ENCODE measurements around the gene MAN2A1.

The MAN2A1 gene

GRCh38 chr5:109682383-109682782, 7.3 kb upstream of the MAN2A1 start:
- Histone ChIP-seq H3K4me3 (ENCODE audit: low read depth in 1 of 2, low read length in 2 of 2) (no peak overlapping the region), H3K9ac (ENCODE audit: low read length) (no peak overlapping the region), H3K4me1 (ENCODE audit: insufficient read depth, low read length) (no peaks in the 10 kb centered on the region), H3K36me3 (ENCODE audit: insufficient read depth, low read length) (no peaks in the 10 kb centered on the region), H3K27ac (ENCODE audit: low read depth, low read length) (no peak overlapping the region), H3K9me3 (ENCODE audit: low read length) (no peaks in the 10 kb centered on the region), H3K27me3 (ENCODE audit: control insufficient read depth in 1 of 2, insufficient read depth in 2 of 2, low read length in 2 of 2) (no peaks in the 10 kb centered on the region)

GRCh38 chr5:109685916-109686315, 3.8 kb upstream of the MAN2A1 start:
- no peak overlapping the region for H3K27ac ChIP-seq (ENCODE audit: low read depth, low read length)
- no peaks in the 10 kb centered on the region for H3K4me1 ChIP-seq (ENCODE audit: insufficient read depth, low read length)
- H3K36me3 ChIP-seq (ENCODE audit: insufficient read depth, low read length): no peaks in the 10 kb centered on the region

GRCh38 chr5:109688630-109688969, 1.1 kb upstream of the MAN2A1 start:
- Histone ChIP-seq H3K9me3 (ENCODE audit: low read length) (no peaks in the 10 kb centered on the region), H3K4me1 (ENCODE audit: insufficient read depth, low read length) (peaks cover 17% of the 10 kb centered on the region), H3K27me3 (ENCODE audit: control insufficient read depth in 1 of 2, insufficient read depth in 2 of 2, low read length in 2 of 2) (no peaks in the 10 kb centered on the region), H3K4me3 (ENCODE audit: low read depth in 1 of 2, low read length in 2 of 2) (peak overlapping the region; percentile 86 to 92), H3K9ac (ENCODE audit: low read length) (peak overlapping the region; percentile 58), H3K36me3 (ENCODE audit: insufficient read depth, low read length) (no peaks in the 10 kb centered on the region), H3K27ac (ENCODE audit: low read depth, low read length) (peak overlapping the region; percentile 98)

More at GRCh38 chr5:109685916-109686315, 3.8 kb upstream of the MAN2A1 start:
- Histone ChIP-seq H3K4me3 (ENCODE audit: low read depth in 1 of 2, low read length in 2 of 2) (no peak overlapping the region), H3K9ac (ENCODE audit: low read length) (no peak overlapping the region), H3K9me3 (ENCODE audit: low read length) (no peaks in the 10 kb centered on the region), H3K27me3 (ENCODE audit: control insufficient read depth in 1 of 2, insufficient read depth in 2 of 2, low read length in 2 of 2) (no peaks in the 10 kb centered on the region)

- Histone ChIP-seq H3K4me3 (ENCODE audit: low read depth in 1 of 2, low read length in 2 of 2) (peak overlapping the region; percentile 86 to 92), H3K36me3 (ENCODE audit: insufficient read depth, low read length) (no peaks in the 10 kb centered on the region), H3K27ac (ENCODE audit: low read depth, low read length) (peak overlapping the region; percentile 98), H3K4me1 (ENCODE audit: insufficient read depth, low read length) (peaks cover 22% of the 10 kb centered on the region), H3K27me3 (ENCODE audit: control insufficient read depth in 1 of 2, insufficient read depth in 2 of 2, low read length in 2 of 2) (no peaks in the 10 kb centered on the region), H3K9me3 (ENCODE audit: low read length) (no peaks in the 10 kb centered on the region), H3K9ac (ENCODE audit: low read length) (peak overlapping the region; percentile 58)
Observed at GRCh38 chr5:109688970-109689739, 572 bp upstream of the MAN2A1 start.

- H3K4me1 ChIP-seq (ENCODE audit: insufficient read depth, low read length): peaks cover 35% of the 10 kb centered on the region
- H3K4me3 ChIP-seq (ENCODE audit: low read depth in 1 of 2, low read length in 2 of 2): peak overlapping the region; percentile 86 to 92
- H3K36me3 ChIP-seq (ENCODE audit: insufficient read depth, low read length): no peaks in the 10 kb centered on the region
- no peaks in the 10 kb centered on the region for H3K27me3 ChIP-seq (ENCODE audit: control insufficient read depth in 1 of 2, insufficient read depth in 2 of 2, low read length in 2 of 2)
- H3K9me3 ChIP-seq (ENCODE audit: low read length): no peaks in the 10 kb centered on the region
- peak overlapping the region; percentile 72 for H3K9ac ChIP-seq (ENCODE audit: low read length)
- H3K27ac ChIP-seq (ENCODE audit: low read depth, low read length): peak overlapping the region; percentile 80
Observed at GRCh38 chr5:109690242-109690974, 681 bp downstream of the MAN2A1 start.

- Histone ChIP-seq H3K27me3 (ENCODE audit: control insufficient read depth in 1 of 2, insufficient read depth in 2 of 2, low read length in 2 of 2) (no peaks in the 10 kb centered on the region), H3K9me3 (ENCODE audit: low read length) (no peaks in the 10 kb centered on the region), H3K9ac (ENCODE audit: low read length) (peak overlapping the region; percentile 16), H3K36me3 (ENCODE audit: insufficient read depth, low read length) (no peaks in the 10 kb centered on the region), H3K4me3 (ENCODE audit: low read depth in 1 of 2, low read length in 2 of 2) (peak overlapping the region; percentile 86 to 92), H3K27ac (ENCODE audit: low read depth, low read length) (peak overlapping the region; percentile 80), H3K4me1 (ENCODE audit: insufficient read depth, low read length) (peaks cover 37% of the 10 kb centered on the region)
Observed at GRCh38 chr5:109690975-109691574, 1.3 kb downstream of the MAN2A1 start.

GRCh38 chr5:109691996-109692395, 2.3 kb downstream of the MAN2A1 start:
- peaks cover 37% of the 10 kb centered on the region for H3K4me1 ChIP-seq (ENCODE audit: insufficient read depth, low read length)
- no peak overlapping the region for H3K27ac ChIP-seq (ENCODE audit: low read depth, low read length)
- H3K9me3 ChIP-seq (ENCODE audit: low read length): no peaks in the 10 kb centered on the region
- H3K36me3 ChIP-seq (ENCODE audit: insufficient read depth, low read length): no peaks in the 10 kb centered on the region
- H3K4me3 ChIP-seq (ENCODE audit: low read depth in 1 of 2, low read length in 2 of 2): peak overlapping the region in 1 of 2 donors; percentile 86
- H3K9ac ChIP-seq (ENCODE audit: low read length): peak overlapping the region; percentile 16
- no peaks in the 10 kb centered on the region for H3K27me3 ChIP-seq (ENCODE audit: control insufficient read depth in 1 of 2, insufficient read depth in 2 of 2, low read length in 2 of 2)

- H3K36me3 ChIP-seq (ENCODE audit: insufficient read depth, low read length): no peaks in the 10 kb centered on the region
- H3K4me3 ChIP-seq (ENCODE audit: low read depth in 1 of 2, low read length in 2 of 2): no peak overlapping the region
- H3K27ac ChIP-seq (ENCODE audit: low read depth, low read length): no peak overlapping the region
- no peaks in the 10 kb centered on the region for H3K9me3 ChIP-seq (ENCODE audit: low read length)
- H3K9ac ChIP-seq (ENCODE audit: low read length): no peak overlapping the region
- peaks cover 37% of the 10 kb centered on the region for H3K4me1 ChIP-seq (ENCODE audit: insufficient read depth, low read length)
- no peaks in the 10 kb centered on the region for H3K27me3 ChIP-seq (ENCODE audit: control insufficient read depth in 1 of 2, insufficient read depth in 2 of 2, low read length in 2 of 2)
Observed at GRCh38 chr5:109692852-109693251, 3.1 kb downstream of the MAN2A1 start.

- Histone ChIP-seq H3K4me1 (ENCODE audit: insufficient read depth, low read length) (peaks cover 37% of the 10 kb centered on the region), H3K9me3 (ENCODE audit: low read length) (no peaks in the 10 kb centered on the region), H3K27ac (ENCODE audit: low read depth, low read length) (no peak overlapping the region), H3K4me3 (ENCODE audit: low read depth in 1 of 2, low read length in 2 of 2) (no peak overlapping the region), H3K27me3 (ENCODE audit: control insufficient read depth in 1 of 2, insufficient read depth in 2 of 2, low read length in 2 of 2) (no peaks in the 10 kb centered on the region), H3K9ac (ENCODE audit: low read length) (no peak overlapping the region), H3K36me3 (ENCODE audit: insufficient read depth, low read length) (no peaks in the 10 kb centered on the region)
Observed at GRCh38 chr5:109693535-109694400, 4.0 kb downstream of the MAN2A1 start.

- Histone ChIP-seq H3K4me3 (ENCODE audit: low read depth in 1 of 2, low read length in 2 of 2) (no peak overlapping the region), H3K27me3 (ENCODE audit: control insufficient read depth in 1 of 2, insufficient read depth in 2 of 2, low read length in 2 of 2) (no peaks in the 10 kb centered on the region), H3K27ac (ENCODE audit: low read depth, low read length) (no peak overlapping the region), H3K9ac (ENCODE audit: low read length) (no peak overlapping the region), H3K36me3 (ENCODE audit: insufficient read depth, low read length) (no peaks in the 10 kb centered on the region), H3K9me3 (ENCODE audit: low read length) (no peaks in the 10 kb centered on the region), H3K4me1 (ENCODE audit: insufficient read depth, low read length) (peaks cover 37% of the 10 kb centered on the region)
Observed at GRCh38 chr5:109694451-109694891, 4.7 kb downstream of the MAN2A1 start.

Data from muscle layer of colon (tissue), 2 donors.